Breast epithelium (tissue), 4 donors: ENCODE results near the gene ATP2B2. TPM values are rescaled to one million over a fixed set of nuclear protein-coding genes. Genes with fewer than 3 reads are reported as not detected.

ENCODE experiments used
- DNase-seq, 2 donors: peaks; one replicate each; pipeline ENCODE4 v3.0.0-alpha.2; 2019; ENCODE audit warnings: low spot score in 2 of 2
- H3K27ac ChIP-seq, 2 donors: fragments of 200-600 bp; sonication (generic) in 1 of 2; one replicate each; pipeline ENCODE4 v1.5.1; 2016 to 2019; ENCODE audit warnings: mild to moderate bottlenecking in 1 of 2
- H3K27me3 ChIP-seq, 2 donors: fragments of 200-600 bp; sonication (generic) in 1 of 2; one replicate each; pipeline versions ENCODE4 v1.5.1 to v1.6.0; 2017 to 2019; ENCODE audit warnings: control low read depth in 1 of 2, mild to moderate bottlenecking in 1 of 2
- H3K36me3 ChIP-seq: fragments of 200-600 bp; one replicate; pipeline ENCODE4 v1.5.1; 2019
- H3K4me1 ChIP-seq, 2 donors: fragments of 200-600 bp; sonication (generic); one replicate each; pipeline ENCODE4 v1.5.1; 2016 to 2019; ENCODE audit warnings: control low read depth in 1 of 2
- H3K4me3 ChIP-seq, 3 donors: fragments of 200-600 bp; sonication (generic); 1 replicate in 2 of 3; 2 replicates in 1 of 3; pipeline ENCODE4 v1.5.1; 2016 to 2019; ENCODE audit warnings: mild to moderate bottlenecking in 3 of 3, moderate library complexity in 2 of 3
- H3K9me3 ChIP-seq, 2 donors: fragments of 200-600 bp; sonication (generic) in 1 of 2; one replicate each; pipeline ENCODE4 v1.5.1; 2016 to 2019; ENCODE audit warnings: control low read depth in 1 of 2
- CTCF ChIP-seq, 3 donors: fragments of 450-650 bp; IDR thresholded peaks; one replicate each; pipeline ENCODE4 v1.5.1; 2016 to 2017; ENCODE audit warnings: antibody characterized with exemption in 3 of 3, mild to moderate bottlenecking in 3 of 3, moderate library complexity in 3 of 3
- POLR2A ChIP-seq: fragments of 450-650 bp; IDR thresholded peaks from one replicate; pipeline ENCODE4 v1.6.1; 2016; ENCODE audit warnings: antibody characterized with exemption, mild to moderate bottlenecking, moderate library complexity
- POLR2AphosphoS5 ChIP-seq, 3 donors: sonication (generic); formaldehyde crosslinking; IDR thresholded peaks; one replicate each; pipeline ENCODE4 v1.6.1; 2017; ENCODE audit warnings: antibody characterized with exemption in 3 of 3
- intact Hi-C: fragments of 100-400 bp; cut with DNase I; formaldehyde crosslinking; loops from one replicate; pipeline ENCODE4 v1.15.1; 2023; ENCODE audit warnings: low total_unique reads
- total RNA-seq, 3 donors: library from RNA; depleted of rRNA; stranded (reverse); fragments of >200 nt; gene quantifications; one replicate each; pipeline ENCODE4 v1.1.0, GENCODE V29; 2016

Gene ATP2B2
- total RNA-seq, 3 donors from 2014 or later, result under 0.01 to 0.15 TPM; not detected in 1

- H3K27ac ChIP-seq, result no peak overlapping the region
- H3K4me3 ChIP-seq, result no peak overlapping the region
- peaks cover 25% of the 10 kb centered on the region for H3K36me3 ChIP-seq
- intact Hi-C loops, result no loop called here
- no peaks in the 10 kb centered on the region for H3K4me1 ChIP-seq
- no peak for TF ChIP-seq CTCF (IDR thresholded peaks at IDR 0.05)
- TF ChIP-seq POLR2A, result no peak
- TF ChIP-seq POLR2AphosphoS5 (IDR thresholded peaks at IDR 0.05), result no peak
- H3K9me3 ChIP-seq, result no peaks in the 10 kb centered on the region
- no peaks in the 10 kb centered on the region for H3K27me3 ChIP-seq
- no peak for DNase-seq
Measured at GRCh38 chr3:10312391-10312790, 193.0 kb downstream of the ATP2B2 start.

GRCh38 chr3:10311710-10312109, 193.7 kb downstream of the ATP2B2 start:
- H3K27ac ChIP-seq, result no peak overlapping the region
- no peak overlapping the region for H3K4me3 ChIP-seq
- no peaks in the 10 kb centered on the region for H3K27me3 ChIP-seq
- no peaks in the 10 kb centered on the region for H3K4me1 ChIP-seq
- no peak for TF ChIP-seq CTCF (IDR thresholded peaks at IDR 0.05)
- no peak for TF ChIP-seq POLR2A
- no peak for TF ChIP-seq POLR2AphosphoS5 (IDR thresholded peaks at IDR 0.05)
- H3K36me3 ChIP-seq, result peaks cover 25% of the 10 kb centered on the region
- intact Hi-C loops, result no loop called here
- no peak for DNase-seq
- H3K9me3 ChIP-seq, result no peaks in the 10 kb centered on the region

GRCh38 chr3:10310578-10310977, 194.8 kb downstream of the ATP2B2 start:
- intact Hi-C loops, result no loop called here
- TF ChIP-seq POLR2AphosphoS5 (IDR thresholded peaks at IDR 0.05), result no peak
- no peak for TF ChIP-seq CTCF (IDR thresholded peaks at IDR 0.05)
- no peak for TF ChIP-seq POLR2A
- H3K27ac ChIP-seq, result no peak overlapping the region
- DNase-seq, result no peak
- H3K9me3 ChIP-seq, result no peaks in the 10 kb centered on the region
- H3K4me3 ChIP-seq, result no peak overlapping the region
- H3K27me3 ChIP-seq, result no peaks in the 10 kb centered on the region
- H3K36me3 ChIP-seq, result peaks cover 25% of the 10 kb centered on the region
- H3K4me1 ChIP-seq, result no peaks in the 10 kb centered on the region

GRCh38 chr3:10309736-10310135, 195.7 kb downstream of the ATP2B2 start:
- H3K4me3 ChIP-seq, result no peak overlapping the region
- H3K4me1 ChIP-seq, result no peaks in the 10 kb centered on the region
- H3K9me3 ChIP-seq, result no peaks in the 10 kb centered on the region
- DNase-seq, result no peak
- TF ChIP-seq CTCF (IDR thresholded peaks at IDR 0.05) (no peak), POLR2A (no peak), POLR2AphosphoS5 (IDR thresholded peaks at IDR 0.05) (no peak)
- intact Hi-C loops, result no loop called here
- H3K27me3 ChIP-seq, result no peaks in the 10 kb centered on the region
- H3K36me3 ChIP-seq, result peaks cover 22% of the 10 kb centered on the region
- no peak overlapping the region for H3K27ac ChIP-seq

- Histone ChIP-seq H3K4me1 (no peaks in the 10 kb centered on the region), H3K27ac (no peak overlapping the region), H3K4me3 (no peak overlapping the region), H3K36me3 (peaks cover 14% of the 10 kb centered on the region), H3K9me3 (no peaks in the 10 kb centered on the region), H3K27me3 (no peaks in the 10 kb centered on the region)
- no peak for TF ChIP-seq POLR2A
- no peak for TF ChIP-seq POLR2AphosphoS5 (IDR thresholded peaks at IDR 0.05)
- TF ChIP-seq CTCF (IDR thresholded peaks at IDR 0.05), result no peak
- no peak for DNase-seq
- intact Hi-C loops, result no loop called here
Measured at GRCh38 chr3:10308678-10309077, 196.7 kb downstream of the ATP2B2 start.
